Bronchial epithelial cell (primary cell): ENCODE data around the gene SPOCD1. TPM values are rescaled to one million over a fixed set of nuclear protein-coding genes. Genes with fewer than 3 reads are reported as not detected.

Experiments
- DNase-seq: peaks from one replicate; pipeline ENCODE4 v3.0.0-alpha.2; 2010; ENCODE audit warnings: low read depth
- FAIRE-seq: peaks from 2 replicates; lab custom pipeline; 2011; peaks lifted over from hg19 to GRCh38; lab: Jason Lieb, UNC
- H3K27me3 ChIP-seq: 2 replicates; pipeline ENCODE4 v1.5.1; 2011; ENCODE audit warnings: low read length; ENCODE audit not compliant: control insufficient read depth, insufficient read depth
- H3K36me3 ChIP-seq: 2 replicates; pipeline ENCODE4 v1.5.1; 2011; ENCODE audit warnings: low read length; ENCODE audit not compliant: control insufficient read depth, insufficient read depth
- H3K4me3 ChIP-seq: 2 replicates; pipeline ENCODE4 v1.5.1; 2011; ENCODE audit warnings: mild to moderate bottlenecking, low read depth, low read length, control low read depth
- CTCF ChIP-seq: IDR thresholded peaks from 2 replicates; pipeline ENCODE4 v1.5.1; 2011; ENCODE audit warnings: mild to moderate bottlenecking, moderate library complexity, low read length, control low read depth, inconsistent platforms; ENCODE audit not compliant: insufficient read depth, severe bottlenecking
- total RNA-seq: library from RNA; depleted of rRNA; stranded (reverse); fragments of >200 nt; gene quantifications from 2 replicates; pipeline ENCODE4 v1.2.1, GENCODE V29; 2014

The SPOCD1 gene
- total RNA-seq, 1 donor from 2014 or later, result 1.1 TPM

- FAIRE-seq, result peak; percentile 93
- peak; percentile 91 for TF ChIP-seq CTCF
- peak; percentile 40 for DNase-seq
- Histone ChIP-seq H3K36me3 (no peaks in the 10 kb centered on the region), H3K27me3 (no peaks in the 10 kb centered on the region), H3K4me3 (no peak overlapping the region)
These were observed 70.5 kb downstream of the SPOCD1 start for GRCh38 chr1:31745096-31745945.

- no peaks in the 10 kb centered on the region for H3K27me3 ChIP-seq
- DNase-seq, result no peak
- no peak for TF ChIP-seq CTCF
- FAIRE-seq, result no peak
- H3K4me3 ChIP-seq, result no peak overlapping the region
- H3K36me3 ChIP-seq, result no peaks in the 10 kb centered on the region
These were observed 71.5 kb downstream of the SPOCD1 start for GRCh38 chr1:31744165-31744888.

GRCh38 chr1:31742462-31743212 lies 73.2 kb downstream of the SPOCD1 start:
- no peak for DNase-seq
- Histone ChIP-seq H3K36me3 (no peaks in the 10 kb centered on the region), H3K27me3 (no peaks in the 10 kb centered on the region), H3K4me3 (no peak overlapping the region)
- no peak for FAIRE-seq
- TF ChIP-seq CTCF, result no peak

Other genes with a start within 250 kb of the SPOCD1 start
- gene TINAGL1, start 239.5 kb downstream of the SPOCD1 start, total RNA-seq, result 55.4 and 154 TPM in 2 replicates
- not detected in 2 replicates for gene HCRTR1, start 198.3 kb downstream of the SPOCD1 start, total RNA-seq
- gene PEF1, start 171.1 kb downstream of the SPOCD1 start, total RNA-seq, result 67.4 and 95.2 TPM in 2 replicates
- gene COL16A1, start 112.0 kb downstream of the SPOCD1 start, total RNA-seq, result 87.7 and 121 TPM in 2 replicates
- 0.53 and 0.64 TPM in 2 replicates for gene ADGRB2, start 51.7 kb downstream of the SPOCD1 start, total RNA-seq
- 221 and 276 TPM in 2 replicates for gene PTP4A2, start 122.3 kb upstream of the SPOCD1 start, total RNA-seq
- gene KHDRBS1, start 197.8 kb upstream of the SPOCD1 start, total RNA-seq, result 36.6 and 39.8 TPM in 2 replicates